Fibroblast of skin of abdomen (primary cell): Measurements from ENCODE around the gene ATXN7L1.

ENCODE experiments used
- DNase-seq: peaks from one replicate; pipeline ENCODE4 v3.0.0-alpha.2; 2013

The ATXN7L1 gene

DNA sequence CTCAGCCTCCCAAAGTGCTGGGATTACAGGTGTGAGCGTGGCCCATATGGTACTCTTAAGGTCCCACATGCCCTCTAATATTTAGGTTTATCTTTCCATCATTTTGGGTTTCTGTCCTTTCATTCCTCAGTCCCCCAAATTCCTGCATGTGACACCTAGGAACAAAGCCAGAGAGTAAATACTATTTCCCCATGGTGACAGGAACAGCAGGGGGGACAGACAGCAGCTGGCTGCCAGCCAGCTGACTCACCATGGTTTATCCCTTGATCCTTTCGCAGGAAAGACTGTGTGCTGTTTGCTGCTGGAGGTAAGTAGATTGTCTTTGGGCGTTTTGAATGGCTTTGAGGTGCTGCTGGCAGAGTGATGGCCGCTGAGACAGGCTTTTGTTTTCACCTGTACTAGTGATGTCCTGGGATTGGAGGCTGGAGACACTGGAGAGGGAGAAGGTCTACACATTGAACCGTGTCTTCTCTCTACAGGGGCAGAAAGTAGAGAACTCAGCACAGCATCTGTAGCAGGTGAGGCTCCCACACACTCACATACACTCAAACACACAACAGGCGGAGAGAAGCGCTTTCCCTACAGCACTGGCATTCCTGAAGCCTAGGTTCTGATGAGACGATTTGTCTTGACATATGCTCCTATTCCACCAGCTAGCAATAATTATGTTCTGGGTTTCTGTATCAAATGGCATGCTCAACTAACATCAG, 211.4 kb downstream of the ATXN7L1 start:
- peak; percentile 10 for DNase-seq

DNA sequence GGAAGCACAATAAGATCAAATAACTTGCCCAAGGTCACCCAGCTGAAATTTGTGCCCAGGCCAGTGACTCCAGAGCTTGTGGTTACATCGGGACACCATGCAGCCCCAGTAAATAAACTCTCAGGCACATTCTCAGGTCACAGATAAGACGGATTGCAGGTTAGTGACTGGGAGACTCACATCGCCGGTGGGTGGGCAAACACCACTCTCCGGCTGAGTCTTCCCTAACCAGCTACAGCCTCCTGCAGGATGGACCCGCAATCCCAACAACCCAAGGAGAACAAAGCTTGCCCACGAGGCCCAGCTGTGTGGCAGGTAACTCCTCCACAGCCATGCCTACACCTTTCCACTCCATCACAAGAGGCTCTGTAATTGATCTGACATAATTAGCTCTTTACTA, 213.4 kb downstream of the ATXN7L1 start:
- no peak for DNase-seq

DNA sequence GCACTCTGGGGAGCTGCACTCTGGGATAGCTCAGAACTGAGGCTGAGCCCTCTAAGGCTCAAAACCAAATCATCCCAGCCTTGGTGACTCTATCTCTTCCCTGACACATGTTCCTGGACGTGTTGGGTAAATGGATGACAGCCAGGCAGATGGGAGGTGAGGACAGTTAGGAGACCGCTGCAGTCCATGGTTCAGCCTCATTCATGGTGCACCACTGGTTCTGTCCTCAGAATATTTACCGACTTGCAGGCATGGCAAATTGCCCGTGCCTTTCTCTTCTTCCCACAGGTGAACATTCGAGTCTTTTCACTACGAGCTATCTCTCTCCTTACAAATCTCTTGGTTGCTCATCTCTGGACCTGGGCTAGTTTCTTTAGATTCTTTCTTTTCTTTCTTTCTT, 214.8 kb downstream of the ATXN7L1 start:
- no peak for DNase-seq

DNA sequence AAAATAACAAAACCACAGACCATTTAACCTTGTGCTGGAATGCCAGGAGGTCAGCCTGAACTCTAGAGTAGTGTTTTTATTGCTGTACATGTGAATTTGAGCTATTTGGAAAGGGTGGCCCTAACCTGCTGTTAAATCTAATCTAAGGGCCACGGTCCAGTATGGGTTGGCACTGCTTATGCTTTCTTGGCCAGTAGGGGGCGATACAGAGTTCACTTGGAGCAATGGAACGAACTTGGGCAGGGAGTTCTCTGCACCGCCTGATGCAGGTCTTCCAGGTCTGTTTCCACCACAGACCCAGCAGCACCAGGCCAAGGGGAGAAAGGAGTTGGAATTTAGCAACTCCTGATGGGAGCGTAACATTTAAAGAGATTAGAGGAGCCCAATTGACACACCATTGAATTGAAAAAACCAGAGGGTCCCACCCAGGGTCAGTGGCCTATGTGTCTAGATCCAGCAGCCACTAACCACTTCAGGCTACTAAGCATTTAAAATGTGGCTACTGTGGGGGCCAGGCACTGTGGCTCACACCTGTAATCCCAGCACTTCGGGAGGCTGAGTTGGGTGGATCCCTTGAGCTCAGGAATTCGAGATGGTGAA, 219.4 kb downstream of the ATXN7L1 start:
- DNase-seq = no peak

DNA sequence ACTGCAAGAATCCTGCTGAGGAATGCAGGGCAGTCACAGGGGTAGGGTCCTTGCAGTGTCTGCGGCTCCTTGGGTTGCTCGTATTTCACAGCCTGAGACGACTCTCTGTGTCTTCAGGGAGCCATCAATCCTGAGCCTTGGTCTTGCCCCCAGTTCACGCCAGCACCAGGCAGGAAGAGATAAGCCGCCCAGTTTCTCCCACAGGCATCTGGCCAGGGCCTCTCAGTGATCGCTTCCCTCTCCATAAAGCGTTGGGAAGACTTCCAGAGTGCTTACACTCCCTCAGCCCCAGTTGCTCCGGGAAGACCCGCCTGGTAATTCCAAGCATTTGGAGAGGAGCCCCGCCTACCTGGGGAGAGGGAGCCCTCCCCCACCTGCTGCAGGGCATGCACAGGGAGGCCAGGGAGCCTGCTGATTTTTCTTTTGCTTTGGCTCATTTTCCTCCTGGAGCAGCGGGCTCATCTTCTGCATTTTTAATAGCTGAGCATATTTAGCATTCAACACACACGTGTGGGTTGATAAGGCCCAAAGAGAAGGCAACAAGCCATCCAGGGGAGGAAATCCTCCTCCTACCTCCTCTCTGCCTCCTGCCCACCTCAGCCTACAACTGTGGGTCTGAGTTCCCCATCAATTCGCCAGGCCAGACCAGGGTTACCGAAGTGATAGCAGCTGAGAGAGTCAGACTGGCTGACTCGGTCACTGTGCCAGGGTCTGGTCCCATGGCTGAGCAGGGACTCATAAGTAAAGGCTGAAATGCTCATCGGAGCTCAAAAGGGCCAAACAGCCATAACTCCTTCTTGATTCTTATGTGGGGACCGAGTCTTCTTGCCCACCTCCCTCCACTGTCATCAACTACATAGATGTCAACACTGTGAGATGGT, 220.7 kb downstream of the ATXN7L1 start:
- DNase-seq = peak; percentile 64

DNA sequence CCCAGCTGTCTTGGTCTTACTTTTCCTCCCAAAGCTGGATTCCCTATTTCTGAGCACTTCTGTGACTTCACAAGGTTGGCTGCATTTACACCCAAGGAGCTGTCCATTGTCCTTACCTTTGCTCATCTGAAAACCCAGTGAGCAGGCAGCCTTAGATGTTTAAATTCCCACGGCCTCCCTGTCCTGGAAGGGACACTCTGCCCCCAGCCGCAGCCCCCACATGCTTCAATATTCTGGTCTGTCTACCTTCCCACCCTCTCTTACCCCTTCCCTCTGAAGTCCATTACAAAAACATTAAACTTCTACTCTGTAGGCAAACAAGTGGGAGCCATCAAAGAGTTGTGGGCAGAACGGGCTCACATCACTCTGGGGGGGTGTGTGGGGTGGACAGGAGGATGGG, 221.3 kb downstream of the ATXN7L1 start:
- DNase-seq = peak; percentile 42

DNA sequence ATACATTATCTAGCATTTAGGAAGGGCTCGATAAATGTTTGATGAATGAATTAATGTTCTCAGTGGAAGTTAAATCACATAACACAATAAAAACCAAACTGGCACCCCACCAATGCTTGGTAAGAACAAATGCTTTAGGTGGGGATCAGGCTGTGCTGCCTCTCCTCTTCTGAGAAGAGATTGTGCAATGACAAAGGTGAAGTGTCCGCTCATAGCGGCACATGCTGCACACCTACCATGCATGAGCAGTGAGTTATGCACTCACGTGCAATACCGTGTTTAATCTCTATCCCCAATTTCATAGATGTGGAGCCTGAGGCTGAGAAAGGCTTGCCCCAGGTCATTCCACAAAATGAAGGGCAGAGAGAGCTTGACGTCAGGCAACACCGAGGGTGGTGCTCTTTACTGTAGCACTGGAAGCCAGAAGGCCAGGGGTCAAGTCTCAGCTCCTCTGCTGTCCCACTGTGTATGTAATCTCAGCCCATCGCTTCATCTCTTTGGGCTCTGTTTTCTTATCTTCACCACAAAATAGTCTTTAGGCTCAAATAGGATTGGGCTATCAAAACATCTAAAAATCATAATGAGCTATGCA, 222.2 kb downstream of the ATXN7L1 start:
- DNase-seq = no peak

DNA sequence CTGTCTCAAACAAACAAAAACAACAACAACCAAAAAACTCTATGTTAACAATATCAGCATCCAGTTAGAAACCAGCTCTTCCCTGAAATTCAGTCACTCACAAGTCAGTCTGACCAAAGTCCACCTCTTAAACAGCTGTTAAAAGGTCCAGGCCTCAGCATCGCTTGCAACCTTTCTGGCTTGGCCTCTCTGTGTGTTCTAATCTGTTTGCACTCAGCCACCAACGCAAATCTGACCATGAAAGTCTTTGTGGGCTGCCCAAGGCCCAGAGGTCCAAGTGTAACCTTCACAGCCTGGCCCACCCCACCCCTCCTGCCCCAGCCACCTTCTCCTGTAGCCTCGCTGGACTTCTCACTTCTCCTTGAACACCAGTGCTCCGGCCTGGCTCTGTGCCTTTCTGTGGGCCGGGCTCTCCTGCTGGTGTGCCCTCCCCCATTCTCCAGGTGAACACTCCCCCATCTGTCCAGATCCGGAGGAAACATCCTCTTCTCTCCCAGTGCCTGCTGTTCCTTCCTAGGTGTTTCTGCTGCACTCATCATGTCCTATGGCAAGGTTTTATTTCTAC, 222.9 kb downstream of the ATXN7L1 start:
- no peak for DNase-seq

DNA sequence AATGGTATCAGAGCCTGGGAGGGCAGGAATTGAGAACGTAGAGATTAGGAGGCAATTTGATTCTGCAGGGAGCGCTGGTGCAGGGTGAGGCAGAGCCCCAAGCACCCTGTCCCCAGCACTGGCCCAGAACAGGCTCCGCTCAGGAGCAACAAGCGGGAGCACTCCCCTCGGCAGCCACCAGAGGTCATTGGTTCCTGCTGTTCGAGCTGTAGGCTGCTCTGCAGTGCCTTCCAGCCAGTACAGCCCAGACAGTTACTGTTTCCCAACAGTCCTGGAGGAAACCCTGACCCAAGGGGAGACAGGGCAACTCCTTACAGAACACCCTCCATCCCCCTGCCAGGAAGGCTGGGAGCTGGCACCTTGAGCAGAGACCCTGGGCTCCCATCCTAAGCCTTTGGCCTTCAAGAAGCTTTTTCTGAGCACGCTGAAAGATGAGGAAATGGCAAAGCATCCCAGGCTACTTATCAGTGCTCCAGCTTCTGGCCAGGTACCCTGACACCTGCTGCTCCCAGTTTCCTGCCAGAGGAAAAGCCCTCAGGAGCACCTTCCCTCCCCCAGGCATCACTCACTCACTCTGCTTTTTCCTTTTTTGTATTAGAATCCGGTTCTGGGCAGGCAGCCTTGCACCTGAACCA, 223.9 kb downstream of the ATXN7L1 start:
- DNase-seq = peak; percentile 66

DNA sequence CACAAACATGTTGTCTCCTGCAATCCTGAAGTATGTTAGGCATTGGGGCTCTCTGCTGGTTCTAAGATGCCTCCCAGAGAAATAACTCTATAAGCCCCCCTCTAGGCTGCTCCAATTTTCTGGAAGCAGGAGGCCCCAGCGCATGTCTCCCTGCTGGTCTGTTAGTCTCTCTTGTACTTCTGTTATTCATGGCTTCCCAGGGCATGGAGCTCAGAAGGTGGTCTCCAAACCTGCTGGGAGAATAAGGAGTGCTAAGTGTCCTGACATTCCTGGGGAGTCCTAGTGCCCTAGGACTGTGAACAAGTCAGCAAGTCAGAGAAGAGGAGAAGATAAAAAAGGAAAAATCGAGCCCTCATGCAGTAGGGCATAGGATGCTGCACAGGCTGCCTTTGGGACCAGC, 224.6 kb downstream of the ATXN7L1 start:
- no peak for DNase-seq

DNA sequence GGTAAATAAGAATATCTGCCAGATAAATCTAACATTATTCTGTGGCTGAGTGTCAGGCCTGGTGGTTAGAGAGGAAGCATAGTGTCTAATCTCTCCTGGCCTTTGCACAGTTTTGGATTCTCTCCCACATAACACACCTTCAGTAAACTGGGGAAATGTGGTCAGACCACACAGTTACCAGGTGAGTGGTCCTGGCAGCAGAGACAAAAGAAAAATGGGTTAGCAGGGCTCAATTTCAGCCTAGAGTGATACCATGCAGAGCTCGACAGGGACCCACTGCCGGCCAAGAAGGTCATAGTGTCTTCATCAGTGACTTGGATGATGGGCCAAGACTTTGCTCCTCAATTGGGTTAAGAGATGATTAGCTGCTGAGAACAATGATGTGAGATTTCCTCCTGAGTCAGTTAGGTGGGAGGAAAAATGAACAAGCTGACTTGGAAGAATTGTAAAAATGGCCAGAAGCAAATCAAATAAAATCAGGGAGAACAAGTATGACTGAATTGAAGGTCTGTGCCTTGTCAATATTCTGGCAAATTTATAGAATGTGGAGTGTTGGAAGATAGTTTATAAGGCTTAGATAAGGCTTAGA, 225.9 kb downstream of the ATXN7L1 start:
- no peak for DNase-seq

DNA sequence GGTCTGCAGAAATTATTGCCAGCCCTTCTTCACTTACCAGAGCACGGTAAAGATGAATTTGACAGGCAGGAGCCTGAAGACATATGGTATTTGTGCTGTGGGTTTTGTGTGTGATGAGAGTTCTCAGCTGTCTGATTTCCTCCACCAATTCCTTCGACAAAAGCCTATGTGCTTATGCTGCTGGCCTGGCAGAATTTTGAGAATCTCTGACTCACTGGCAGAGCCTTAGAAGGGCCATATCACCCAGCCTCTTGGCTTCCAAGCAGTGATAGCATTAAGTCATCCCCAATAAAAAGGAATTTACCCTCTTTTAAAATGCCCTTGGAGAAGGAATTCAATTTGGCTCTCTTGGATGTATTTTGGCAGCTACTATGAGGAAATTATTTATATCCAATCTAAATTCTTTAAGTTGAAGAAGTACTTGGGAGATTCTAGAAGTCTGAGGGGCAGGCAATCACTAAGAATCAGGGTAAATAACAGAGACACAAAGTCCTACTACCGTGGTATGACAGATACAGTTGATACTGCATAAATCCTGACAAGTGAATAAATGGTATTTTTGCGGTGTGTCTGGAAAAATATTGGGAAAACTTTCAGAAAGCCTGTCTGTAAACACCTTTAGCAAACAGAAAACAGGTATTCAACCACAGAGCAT, 226.5 kb downstream of the ATXN7L1 start:
- DNase-seq = peak; percentile 74

DNA sequence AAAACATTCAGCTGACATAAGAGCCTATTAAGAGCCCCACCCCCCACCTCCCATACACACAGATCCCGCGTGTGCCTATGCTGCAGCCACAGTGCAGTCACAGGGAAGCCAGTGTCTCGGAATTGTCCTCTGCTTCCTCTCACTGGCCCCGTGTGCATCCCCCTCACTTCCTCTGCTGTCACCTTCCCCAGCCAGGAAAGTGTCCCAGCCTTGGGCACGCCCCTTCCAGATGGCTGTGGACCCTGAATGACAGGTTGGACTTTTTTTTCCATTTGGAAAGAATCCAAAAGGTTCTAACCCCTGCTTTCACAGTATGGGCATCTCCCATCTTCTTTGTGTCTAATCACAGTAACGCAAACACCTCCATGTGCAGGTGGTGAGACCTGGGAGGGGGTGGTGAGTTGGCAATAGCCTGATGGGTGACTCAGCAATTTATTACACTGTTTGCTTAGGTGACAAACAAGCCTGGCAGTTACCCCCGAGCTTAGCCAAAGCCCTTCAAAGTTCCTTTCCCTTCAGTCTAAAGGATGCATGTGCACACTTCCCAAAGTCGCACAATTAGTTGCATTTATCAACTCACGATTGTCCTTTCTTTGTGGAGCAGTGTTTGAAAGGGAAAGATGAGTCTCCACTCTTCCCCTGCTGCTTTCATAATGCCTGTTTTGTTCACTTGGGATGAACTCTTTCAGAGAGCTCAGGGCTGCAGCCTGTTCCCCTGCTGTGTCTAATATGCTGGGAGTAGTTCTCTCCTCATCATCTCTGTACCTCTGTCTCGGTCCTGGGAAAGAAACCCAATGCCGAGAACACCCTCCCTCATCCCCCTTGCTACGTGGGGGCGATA, 227.6 kb downstream of the ATXN7L1 start:
- no peak for DNase-seq

DNA sequence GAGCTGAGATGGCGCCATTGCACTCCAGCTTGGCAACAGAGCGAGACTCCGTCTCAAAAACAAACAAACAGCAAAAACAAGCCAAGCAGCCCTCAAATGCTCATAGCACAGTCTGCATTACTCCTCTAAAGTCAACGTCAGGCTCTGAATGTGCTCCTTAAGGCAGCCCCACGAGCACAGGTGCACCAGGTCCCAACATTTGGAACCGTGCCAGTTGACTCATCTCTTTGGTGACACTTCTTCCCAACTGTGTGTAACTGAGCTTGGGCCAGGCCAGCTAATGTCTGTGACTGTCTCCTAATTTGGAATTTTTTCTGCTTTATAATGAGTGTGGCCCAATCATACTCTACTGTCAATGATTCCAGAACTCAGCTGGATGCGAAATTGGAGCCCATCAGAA, 228.8 kb downstream of the ATXN7L1 start:
- DNase-seq = no peak

DNA sequence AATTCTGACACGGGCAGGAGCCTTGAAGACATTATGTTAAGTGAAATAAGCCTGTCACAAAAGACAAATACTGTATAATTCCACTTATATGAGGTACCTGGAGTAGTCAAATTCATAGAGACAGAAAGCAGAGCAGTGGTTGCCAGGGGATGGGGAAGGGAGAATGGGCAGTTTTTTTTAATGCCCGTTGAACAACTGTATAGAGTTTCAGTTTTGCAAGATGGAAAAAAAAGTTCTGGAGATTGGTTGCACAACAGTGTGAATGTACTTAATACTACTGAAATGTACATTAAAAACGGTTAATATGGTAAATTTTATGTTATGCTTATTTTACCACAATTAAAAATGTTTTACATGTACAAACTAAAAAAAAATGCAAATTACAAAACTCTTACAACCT, 231.5 kb downstream of the ATXN7L1 start:
- no peak for DNase-seq

DNA sequence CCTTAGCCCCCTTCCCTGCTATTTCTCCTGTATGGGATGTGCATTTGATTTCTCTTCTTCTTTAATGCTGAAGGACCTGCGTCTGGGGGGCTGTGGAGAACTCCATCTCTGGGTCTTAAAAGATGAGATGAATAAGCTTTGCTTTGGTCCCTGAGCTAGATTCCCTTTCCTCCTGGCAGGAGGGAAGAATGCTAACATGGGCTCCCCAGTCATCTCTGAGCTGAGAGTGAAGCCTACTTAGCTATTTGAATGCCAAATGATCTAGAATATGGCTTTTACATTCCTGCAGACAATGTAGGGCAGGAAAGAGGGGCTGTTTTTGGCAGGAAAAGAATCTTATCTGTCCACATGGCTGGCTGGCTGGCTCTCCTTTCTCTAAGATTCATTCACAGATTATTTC, 232.5 kb downstream of the ATXN7L1 start:
- no peak for DNase-seq

DNA sequence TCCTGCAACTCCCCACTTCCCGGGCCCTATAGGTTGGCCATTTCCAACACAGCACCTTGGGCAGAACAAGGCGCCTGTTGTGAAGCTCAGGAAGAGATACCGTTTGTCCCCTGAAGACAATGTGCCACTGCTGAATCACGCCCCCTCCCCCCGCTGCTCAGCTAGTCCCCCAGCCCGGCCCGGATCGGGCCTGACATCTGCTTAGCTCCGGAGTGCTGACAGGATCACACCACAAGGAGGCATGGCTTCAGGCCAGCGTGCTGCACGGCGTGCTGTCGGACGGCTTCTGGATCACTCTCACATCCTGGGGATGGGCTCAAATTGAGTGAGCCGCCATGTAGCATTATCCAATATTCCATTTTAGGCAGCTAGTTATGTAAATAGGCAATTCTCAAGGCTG, 233.0 kb downstream of the ATXN7L1 start:
- DNase-seq = peak; percentile 38

DNA sequence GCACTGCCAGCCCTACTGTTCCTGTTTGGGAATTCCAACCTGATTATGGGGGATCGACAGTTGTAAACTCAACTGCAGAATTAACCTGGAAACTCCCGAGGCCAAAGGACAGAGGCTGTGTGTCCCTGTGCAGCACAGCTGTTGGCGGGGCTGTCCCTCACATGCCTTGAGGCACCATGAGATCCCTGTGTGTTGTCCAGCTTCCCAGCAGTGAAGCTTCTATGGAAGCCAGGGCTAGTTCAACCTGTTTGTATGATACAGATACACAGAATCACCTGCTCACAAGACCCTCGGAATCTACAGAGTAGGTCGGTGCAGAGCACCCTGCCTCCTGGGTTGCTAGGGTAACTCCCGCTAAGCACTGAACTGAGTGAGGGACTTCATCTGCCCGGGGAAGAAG, 234.1 kb downstream of the ATXN7L1 start:
- DNase-seq = no peak

DNA sequence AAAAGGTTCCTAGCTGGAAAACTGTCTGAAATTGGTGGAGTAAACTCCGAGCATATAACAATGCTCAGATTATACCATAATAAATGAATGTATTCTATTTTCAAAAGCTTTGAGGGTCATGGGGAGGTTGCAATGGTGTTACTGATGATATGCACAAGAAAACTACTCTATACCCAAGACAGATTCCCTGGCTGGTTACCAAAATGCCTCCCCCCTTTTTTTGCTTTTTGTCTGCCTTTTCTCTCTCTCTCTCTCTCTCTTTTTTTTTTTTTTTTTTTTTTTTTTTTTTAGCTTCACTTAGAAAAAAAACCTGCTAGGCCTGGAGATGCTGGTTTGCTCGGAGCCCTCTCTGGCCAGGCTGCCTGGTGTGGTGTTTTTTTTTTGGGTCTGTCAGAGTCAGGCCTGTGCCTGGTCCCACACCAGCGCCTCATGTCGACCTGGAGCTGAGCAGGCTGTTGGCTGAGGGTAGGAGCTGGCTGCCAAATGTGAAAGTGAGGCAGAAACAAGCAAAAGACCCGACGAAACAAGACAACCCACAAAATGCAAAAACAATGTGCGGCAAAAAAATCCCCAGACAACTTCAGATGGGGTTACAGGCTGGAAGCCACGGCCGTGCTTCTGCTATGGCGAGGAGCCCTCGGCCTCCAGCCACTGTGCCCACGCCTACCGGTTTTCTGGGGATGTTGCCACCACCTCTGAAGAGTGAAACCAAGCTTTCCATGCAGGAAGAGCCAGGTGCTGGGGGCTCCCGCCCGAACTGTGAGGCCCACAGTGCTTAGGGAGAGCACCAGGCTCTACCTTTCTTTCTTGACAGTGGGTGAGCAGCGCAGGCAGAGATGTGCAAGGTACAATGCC, 235.2 kb downstream of the ATXN7L1 start:
- DNase-seq = no peak
